ENCODE results near the gene HYI.
"Not testable (repeated sequence)": the region's sequence is repeated elsewhere in the genome, so short reads cannot be mapped to it uniquely, and the experiment has no call there.

The HYI gene, protein sequence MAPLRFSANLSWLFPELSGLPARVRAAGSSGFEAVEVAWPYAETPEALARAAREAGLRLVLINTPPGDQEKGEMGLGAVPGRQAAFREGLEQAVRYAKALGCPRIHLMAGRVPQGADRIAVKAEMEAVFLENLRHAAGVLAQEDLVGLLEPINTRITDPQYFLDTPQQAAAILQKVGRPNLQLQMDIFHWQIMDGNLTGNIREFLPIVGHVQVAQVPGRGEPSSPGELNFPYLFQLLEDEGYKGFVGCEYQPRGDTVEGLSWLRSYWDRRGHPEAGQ

GRCh38 chr1:43453442-43454269 lies at the start of gene HYI:
TSS of gene HYI (minus strand) at chr1:43453931. CDS start at chr1:43453793, 138 bp downstream.
- DNase-seq = peak; percentile 81

GRCh38 chr1:43501806-43502205 lies 48.1 kb upstream of the HYI start:
- DNase-seq = not testable (repeated sequence)

DNA sequence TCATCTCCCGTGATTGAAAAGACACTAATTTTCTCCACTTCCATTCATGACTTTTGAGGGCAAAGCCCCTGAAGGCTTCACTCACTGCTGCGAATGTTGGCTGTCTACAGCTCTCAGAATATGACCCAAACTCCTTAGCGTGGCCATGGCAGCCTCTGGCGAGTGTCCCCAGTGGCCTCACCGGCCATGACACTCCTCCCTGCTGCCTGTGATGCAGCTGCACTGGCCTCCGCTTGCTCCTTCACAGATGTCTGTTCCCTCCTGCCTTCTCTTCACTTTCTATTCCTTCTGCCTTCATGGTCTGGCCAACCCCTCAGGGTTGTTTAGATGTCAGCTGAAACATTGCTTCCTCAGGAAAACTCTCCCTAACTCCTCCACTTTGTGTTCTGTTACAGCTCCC lies 46.2 kb upstream of the HYI start:
- DNase-seq = peak; percentile 43

- DNase-seq = no peak
These were observed 41.5 kb upstream of the HYI start for GRCh38 chr1:43495204-43495603.

GRCh38 chr1:43493661-43494450 lies 40.1 kb upstream of the HYI start:
- no peak for DNase-seq

DNA sequence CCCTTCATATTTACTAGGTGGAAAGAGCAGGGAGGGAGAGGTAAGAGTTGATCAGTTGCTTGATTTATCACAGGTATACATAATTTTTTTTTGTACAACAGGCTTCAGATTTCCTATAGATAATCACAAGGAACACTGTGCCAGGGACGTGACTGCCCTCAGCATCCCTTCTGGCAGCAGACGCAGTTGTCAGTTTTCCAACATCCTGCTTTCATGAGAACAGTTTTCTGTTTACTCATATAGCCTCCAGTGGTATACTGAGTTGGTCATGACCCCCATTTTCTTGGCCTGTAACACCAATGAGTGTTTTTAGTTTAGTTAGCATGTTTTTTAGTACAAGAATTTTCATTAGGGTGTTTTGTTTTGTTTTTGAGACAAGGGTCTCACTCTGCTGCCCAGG lies 39.1 kb upstream of the HYI start:
- no peak for DNase-seq

DNA sequence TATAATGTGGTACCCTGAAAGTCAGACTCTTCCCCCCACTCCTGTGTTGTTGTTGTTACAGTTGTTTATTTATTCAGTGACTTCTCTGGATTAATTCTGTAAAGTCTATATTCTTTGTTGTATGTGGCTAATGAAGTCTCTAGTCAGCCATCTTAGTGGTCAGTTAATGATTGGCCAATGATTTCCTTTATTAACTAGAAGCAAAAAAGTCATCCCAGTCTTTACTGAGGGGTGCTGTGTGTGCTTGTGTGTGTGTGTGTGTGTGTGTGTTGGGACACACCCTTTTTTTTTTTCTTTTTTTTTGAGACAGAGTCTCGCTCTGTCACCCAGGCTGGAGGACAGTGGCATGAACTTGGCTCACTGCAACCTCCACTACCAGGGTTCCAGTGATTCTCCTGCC lies 37.3 kb upstream of the HYI start:
- DNase-seq = no peak

DNA sequence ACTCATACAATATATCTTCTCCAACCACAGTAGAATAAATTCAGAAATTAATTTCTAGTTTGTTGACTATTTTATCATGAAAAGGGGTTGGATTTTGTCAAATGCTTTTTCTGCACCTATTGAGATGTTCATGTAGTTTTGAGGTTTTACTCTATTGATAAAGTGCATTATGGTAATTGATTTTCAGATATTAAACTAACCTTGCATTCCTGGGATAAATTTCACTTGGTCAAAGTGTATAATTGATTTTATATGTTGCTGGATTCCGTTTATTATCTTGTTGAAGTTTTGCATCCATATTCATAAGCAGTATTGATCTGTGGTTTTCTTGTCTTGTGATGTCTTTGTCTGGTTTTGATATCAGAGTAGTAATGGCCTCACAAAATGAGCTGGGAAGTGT lies 34.4 kb upstream of the HYI start:
- DNase-seq = no peak

DNA sequence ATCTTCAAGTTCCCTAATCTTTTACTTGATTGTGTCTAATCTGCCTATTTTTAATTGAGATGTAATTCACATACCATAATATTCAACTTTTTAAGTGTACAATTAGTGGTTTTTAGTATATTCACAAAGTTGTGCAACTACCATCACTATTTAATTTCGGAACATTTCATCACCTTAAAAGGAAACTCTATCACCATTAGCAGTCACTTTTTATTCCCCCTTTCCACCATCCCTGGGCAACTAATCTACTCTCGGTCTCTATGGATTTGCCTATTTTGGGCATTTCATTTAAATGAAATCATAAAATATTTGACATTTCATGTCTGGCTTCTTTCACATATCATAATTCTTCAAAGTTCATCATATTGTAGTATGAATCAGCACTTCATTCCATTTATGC lies 30.6 kb upstream of the HYI start:
- DNase-seq = no peak

GRCh38 chr1:43482215-43482614 lies 28.5 kb upstream of the HYI start:
- DNase-seq = no peak

DNA sequence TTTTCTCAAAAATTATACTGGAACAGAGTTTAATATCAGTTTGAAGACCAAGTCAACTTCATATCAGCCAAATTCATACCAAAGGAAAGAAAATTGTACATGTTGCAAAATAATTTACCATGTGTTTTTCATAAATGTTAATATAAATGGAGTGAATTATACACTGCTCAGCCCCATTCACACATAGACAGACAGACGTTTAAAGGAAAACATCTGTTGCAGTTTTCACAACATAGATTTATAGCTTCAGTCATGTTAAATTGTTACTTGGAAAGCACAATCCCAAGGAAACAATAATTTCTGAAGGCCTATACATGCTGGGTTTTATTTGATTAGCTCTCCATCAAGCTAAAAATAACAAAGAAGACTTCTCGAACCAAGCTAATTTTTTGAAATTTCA lies 27.8 kb upstream of the HYI start:
- no peak for DNase-seq

- no peak for DNase-seq
These were observed 25.7 kb upstream of the HYI start for GRCh38 chr1:43479414-43479813.

DNA sequence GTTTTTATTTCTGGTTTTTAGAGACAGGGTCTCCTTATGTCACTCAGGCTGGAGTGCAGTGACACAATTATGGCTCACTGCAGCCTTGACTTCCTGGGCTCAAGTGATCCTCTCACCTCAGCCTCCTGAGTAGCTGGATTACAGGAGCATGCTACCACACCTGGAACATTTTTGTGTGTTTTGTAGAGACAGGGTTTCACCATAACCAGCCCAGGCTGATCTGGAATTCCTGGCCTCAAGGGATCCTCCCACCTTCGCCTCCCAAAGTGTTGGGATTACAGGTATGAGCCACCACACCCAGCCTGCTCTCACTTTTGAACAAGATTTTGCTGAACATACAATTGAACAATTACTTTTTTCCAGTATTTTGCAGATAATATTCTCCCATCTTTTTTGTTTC lies 24.0 kb upstream of the HYI start:
- DNase-seq = no peak

DNA sequence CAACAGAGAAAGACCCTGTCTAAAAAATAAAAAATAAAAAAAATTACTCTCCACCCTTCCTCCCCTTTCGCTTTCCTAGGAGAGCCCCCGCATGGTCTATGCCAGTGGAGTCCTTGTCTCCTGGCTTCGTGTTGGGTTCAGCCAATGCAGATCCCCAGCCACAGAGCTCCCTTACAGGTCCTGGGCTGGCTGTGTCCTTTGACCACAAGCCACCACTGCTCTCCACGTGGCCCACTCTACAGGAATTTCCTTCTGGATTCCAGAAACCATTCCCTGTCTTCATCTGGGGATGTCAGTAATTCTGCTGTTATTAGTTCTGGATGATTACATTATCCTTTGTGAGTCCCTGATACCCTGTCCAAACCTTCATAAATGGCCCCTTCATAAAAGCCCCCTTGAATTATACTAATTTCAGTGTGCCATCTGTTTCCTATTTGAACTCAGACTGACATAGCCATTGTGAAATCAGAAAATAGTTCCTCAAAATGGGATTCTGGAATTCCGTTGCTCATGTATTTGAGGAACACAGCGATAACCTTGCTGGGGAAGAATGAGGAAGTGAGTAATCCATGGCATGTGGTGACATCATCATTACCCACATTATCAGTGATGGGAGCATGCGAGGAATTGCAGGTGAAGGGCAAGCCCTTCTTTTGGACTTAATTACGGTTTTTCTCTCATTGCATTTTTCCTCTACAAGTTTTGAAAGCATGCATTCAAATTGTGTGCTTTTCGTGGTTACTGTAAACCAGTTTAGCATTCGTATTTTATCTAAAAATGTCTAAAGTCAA lies 22.1 kb upstream of the HYI start:
- DNase-seq = not testable (repeated sequence)

- DNase-seq = no peak
These were observed 19.7 kb upstream of the HYI start for GRCh38 chr1:43473463-43473862.

- not testable (repeated sequence) for DNase-seq
These were observed 18.9 kb upstream of the HYI start for GRCh38 chr1:43472463-43473151.

DNA sequence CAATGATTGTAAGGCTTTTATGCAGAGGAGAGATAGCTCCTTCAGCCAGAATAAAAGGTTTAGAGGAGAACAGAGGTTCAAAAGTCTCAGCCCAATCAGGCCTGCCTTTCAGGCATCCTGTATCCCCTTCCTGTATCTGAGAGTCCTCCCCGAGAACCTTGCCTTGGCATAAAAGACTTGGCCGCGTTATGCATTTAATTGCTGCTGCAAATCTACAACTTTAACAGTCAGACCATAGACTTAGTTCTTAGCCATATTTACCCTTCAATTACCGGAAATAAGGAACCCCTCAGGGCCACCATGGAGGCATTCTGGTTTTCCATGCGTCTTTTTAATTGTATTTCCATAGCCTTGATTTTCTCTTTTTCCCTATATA lies 18.3 kb upstream of the HYI start:
- DNase-seq = no peak

GRCh38 chr1:43469932-43470331 lies 16.2 kb upstream of the HYI start:
- no peak for DNase-seq

DNA sequence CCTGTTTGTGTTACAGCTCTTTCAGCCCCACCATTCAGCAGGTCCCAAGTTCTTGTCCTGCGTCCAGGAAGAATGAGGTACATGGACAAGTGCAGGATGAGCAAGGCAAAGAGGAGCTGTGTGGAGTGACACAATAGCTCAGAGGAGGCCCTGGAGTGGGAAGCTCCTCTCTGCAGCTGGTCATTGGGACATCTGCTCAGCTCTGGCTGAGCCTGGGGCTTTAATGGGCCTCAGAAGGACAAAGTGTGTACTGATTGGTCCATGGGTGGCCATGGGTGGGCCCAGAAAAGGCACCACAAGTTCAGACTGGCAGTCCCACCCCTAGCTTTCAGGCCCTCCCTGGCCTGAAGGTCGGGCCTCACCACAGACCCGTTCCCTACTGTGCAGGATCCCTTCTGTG lies 14.7 kb upstream of the HYI start:
- DNase-seq = no peak

DNA sequence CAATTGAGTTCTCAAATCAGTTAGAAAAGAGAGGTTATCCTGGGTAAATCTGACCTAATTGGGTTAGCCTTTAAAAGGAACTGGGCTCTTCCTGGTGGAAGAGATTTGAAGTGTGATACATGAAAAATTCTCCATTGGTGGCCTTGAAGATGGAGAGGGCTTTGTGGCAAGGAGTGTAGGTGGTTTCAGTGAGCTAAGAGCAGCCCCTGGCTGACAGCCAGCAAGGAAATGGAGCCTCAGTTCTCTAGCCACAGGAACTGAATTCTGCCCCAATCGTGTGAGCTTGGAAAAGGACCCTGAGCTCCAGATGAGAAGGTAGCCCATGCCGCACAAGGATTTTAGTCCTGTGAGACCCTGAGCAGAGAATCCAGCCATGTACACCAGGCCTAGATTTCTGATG lies 12.7 kb upstream of the HYI start:
- peak; percentile 53 for DNase-seq

DNA sequence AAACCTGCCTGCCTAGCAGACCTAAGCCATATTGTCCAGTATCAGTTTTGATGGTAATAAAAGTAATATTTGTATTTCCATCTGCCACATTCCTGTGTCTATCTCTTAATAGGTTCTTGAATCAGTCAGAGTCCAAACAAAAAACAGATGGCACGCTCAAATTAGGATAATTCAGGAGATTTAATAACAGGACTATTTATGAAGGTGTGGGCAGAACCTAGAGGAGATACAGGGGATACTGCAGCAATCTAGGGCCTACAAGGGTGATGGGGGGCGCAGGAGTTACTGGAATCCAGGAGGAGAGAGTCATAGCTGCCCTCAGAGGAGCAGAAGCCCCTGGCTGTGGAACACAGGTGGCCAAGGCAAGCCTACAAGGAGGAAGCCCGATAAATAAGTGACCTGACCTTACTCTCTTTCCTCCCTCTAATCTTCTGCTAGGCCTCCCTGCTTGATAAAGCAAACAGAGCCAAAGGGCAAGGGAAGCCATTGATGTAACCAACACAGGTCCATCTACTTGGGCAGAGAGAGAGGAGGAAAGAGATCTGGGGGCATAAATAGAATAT lies 11.9 kb upstream of the HYI start:
- DNase-seq = no peak
